Fibroblast of villous mesenchyme (primary cell): ENCODE results near the gene CTNND2. TPM values are rescaled to one million over a fixed set of nuclear protein-coding genes. Genes with fewer than 3 reads are reported as not detected.

ENCODE experiments used
- DNase-seq: peaks from one replicate; pipeline ENCODE4 v3.0.0-alpha.2; 2010; ENCODE audit warnings: low read depth
- H3K4me3 ChIP-seq: 2 replicates; pipeline ENCODE4 v1.5.1; 2011; ENCODE audit warnings: low read depth, mild to moderate bottlenecking, low read length
- CTCF ChIP-seq: IDR thresholded peaks from 2 replicates; pipeline ENCODE4 v1.5.1; 2012; ENCODE audit warnings: low read depth, mild to moderate bottlenecking, low read length; ENCODE audit not compliant: insufficient read depth
- total RNA-seq: library from RNA; depleted of rRNA; stranded (reverse); fragments of >200 nt; gene quantifications from 2 replicates; pipeline ENCODE4 v1.2.3, GENCODE V29; 2012

The CTNND2 gene
- total RNA-seq, 1 donor = not detected

GRCh38 chr5:11509793-11510192 is 394.5 kb downstream of the CTNND2 start:
- no peak overlapping the region for H3K4me3 ChIP-seq
- DNase-seq = no peak
- no peak for TF ChIP-seq CTCF

- DNase-seq = no peak
- H3K4me3 ChIP-seq = no peak overlapping the region
- no peak for TF ChIP-seq CTCF
Observed at GRCh38 chr5:11507156-11507910, 396.9 kb downstream of the CTNND2 start.

- TF ChIP-seq CTCF = no peak
- no peak for DNase-seq
- no peak overlapping the region for H3K4me3 ChIP-seq
Observed at GRCh38 chr5:11504886-11505193, 399.4 kb downstream of the CTNND2 start.

GRCh38 chr5:11504065-11504885 is 400.0 kb downstream of the CTNND2 start:
- no peak for DNase-seq

GRCh38 chr5:11502783-11503182 is 401.5 kb downstream of the CTNND2 start:
- TF ChIP-seq CTCF = no peak
- H3K4me3 ChIP-seq = no peak overlapping the region
- no peak for DNase-seq

More at GRCh38 chr5:11504065-11504885, 400.0 kb downstream of the CTNND2 start:
- H3K4me3 ChIP-seq = no peak overlapping the region
- TF ChIP-seq CTCF = no peak

- no peak overlapping the region for H3K4me3 ChIP-seq
- no peak for DNase-seq
- TF ChIP-seq CTCF = no peak
Observed at GRCh38 chr5:11497651-11498050, 406.6 kb downstream of the CTNND2 start.
